HG02852 (cell line): ENCODE data around the gene KLHL2.
"Not testable (repeated sequence)": the region's sequence is repeated elsewhere in the genome, so short reads cannot be mapped to it uniquely, and the experiment has no call there.

Experiments used
- ATAC-seq: cut with Tn5 transposase; IDR thresholded peaks from one replicate; pipeline ENCODE4 v1.9.1; 2021; ENCODE audit warnings: mild to moderate bottlenecking, moderate library complexity; ENCODE audit not compliant: unreplicated experiment

Gene KLHL2

GRCh38 chr4:165327211-165328100 is 120.1 kb downstream of the KLHL2 start, which contains the start of gene MSMO1:
Gene MSMO1 (plus strand): TSS chr4:165327669. CDS start chr4:165333371, 5,702 bp downstream.
- peak; percentile 97 for ATAC-seq

- no peak for ATAC-seq
Observed at GRCh38 chr4:165328101-165328425, 120.7 kb downstream of the KLHL2 start.

- ATAC-seq, result no peak
Observed at GRCh38 chr4:165328708-165329107, 121.3 kb downstream of the KLHL2 start.

- ATAC-seq, result no peak
Observed at GRCh38 chr4:165330071-165330470, 122.7 kb downstream of the KLHL2 start.

GRCh38 chr4:165330666-165331065 is 123.3 kb downstream of the KLHL2 start:
- no peak for ATAC-seq

GRCh38 chr4:165331359-165331758 is 124.0 kb downstream of the KLHL2 start:
- ATAC-seq, result no peak

GRCh38 chr4:165331823-165332222 is 124.5 kb downstream of the KLHL2 start:
- ATAC-seq, result no peak

GRCh38 chr4:165332502-165332901 is 125.1 kb downstream of the KLHL2 start:
- ATAC-seq, result no peak

- no peak for ATAC-seq
Observed at GRCh38 chr4:165335163-165335703, 127.9 kb downstream of the KLHL2 start.

GRCh38 chr4:165336743-165337142 is 129.4 kb downstream of the KLHL2 start:
- ATAC-seq, result no peak

- ATAC-seq, result not testable (repeated sequence)
Observed at GRCh38 chr4:165342340-165342739, 135.0 kb downstream of the KLHL2 start.

- no peak for ATAC-seq
Observed at GRCh38 chr4:165343353-165344191, 136.2 kb downstream of the KLHL2 start.

GRCh38 chr4:165345666-165346417 is 138.5 kb downstream of the KLHL2 start:
- no peak for ATAC-seq

GRCh38 chr4:165347647-165348569 is 140.5 kb downstream of the KLHL2 start:
- ATAC-seq, result no peak

GRCh38 chr4:165351359-165352130 is 144.2 kb downstream of the KLHL2 start:
- ATAC-seq, result no peak

GRCh38 chr4:165355900-165356300 is 148.5 kb downstream of the KLHL2 start:
- no peak for ATAC-seq

- no peak for ATAC-seq
Observed at GRCh38 chr4:165359506-165359905, 152.1 kb downstream of the KLHL2 start.

- no peak for ATAC-seq
Observed at GRCh38 chr4:165360041-165360695, 152.8 kb downstream of the KLHL2 start.
